ENCODE results near the gene LRFN4.

Gene LRFN4

GRCh38 chr11:66894141-66894540 is 37.3 kb downstream of the LRFN4 start:
- DNase-seq: no peak

- no peak for DNase-seq
Measured at GRCh38 chr11:66901964-66902390, 45.1 kb downstream of the LRFN4 start.

- no peak for DNase-seq
Measured at GRCh38 chr11:66902486-66903177, 45.8 kb downstream of the LRFN4 start.

GRCh38 chr11:66904055-66904454 is 47.2 kb downstream of the LRFN4 start:
- DNase-seq: no peak

- no peak for DNase-seq
Measured at GRCh38 chr11:66904561-66904960, 47.7 kb downstream of the LRFN4 start.

- DNase-seq: no peak
Measured at GRCh38 chr11:66904981-66905521, 48.2 kb downstream of the LRFN4 start.

- DNase-seq: no peak
Measured at GRCh38 chr11:66905631-66906030, 48.8 kb downstream of the LRFN4 start.

GRCh38 chr11:66906061-66906733 is 49.3 kb downstream of the LRFN4 start:
- no peak for DNase-seq

GRCh38 chr11:66907751-66908630 is 51.1 kb downstream of the LRFN4 start:
- no peak for DNase-seq

GRCh38 chr11:66909181-66909580 is 52.3 kb downstream of the LRFN4 start:
- no peak for DNase-seq

GRCh38 chr11:66910016-66910415 is 53.2 kb downstream of the LRFN4 start:
- DNase-seq: no peak
